ENCODE results near the gene ANGPT4.

Gene ANGPT4

GRCh38 chr20:844473-845225 lies 71.5 kb downstream of the ANGPT4 start:
- no peaks in the 10 kb centered on the region for H3K4me1 ChIP-seq (ENCODE audit: low read length)
- 0 out of 2 replicates have a peak, but pooled peaks cover 18% of the 10 kb centered on the region for H4K20me1 ChIP-seq (ENCODE audit: insufficient read depth, low read length)
- TF ChIP-seq, protein P1, sequence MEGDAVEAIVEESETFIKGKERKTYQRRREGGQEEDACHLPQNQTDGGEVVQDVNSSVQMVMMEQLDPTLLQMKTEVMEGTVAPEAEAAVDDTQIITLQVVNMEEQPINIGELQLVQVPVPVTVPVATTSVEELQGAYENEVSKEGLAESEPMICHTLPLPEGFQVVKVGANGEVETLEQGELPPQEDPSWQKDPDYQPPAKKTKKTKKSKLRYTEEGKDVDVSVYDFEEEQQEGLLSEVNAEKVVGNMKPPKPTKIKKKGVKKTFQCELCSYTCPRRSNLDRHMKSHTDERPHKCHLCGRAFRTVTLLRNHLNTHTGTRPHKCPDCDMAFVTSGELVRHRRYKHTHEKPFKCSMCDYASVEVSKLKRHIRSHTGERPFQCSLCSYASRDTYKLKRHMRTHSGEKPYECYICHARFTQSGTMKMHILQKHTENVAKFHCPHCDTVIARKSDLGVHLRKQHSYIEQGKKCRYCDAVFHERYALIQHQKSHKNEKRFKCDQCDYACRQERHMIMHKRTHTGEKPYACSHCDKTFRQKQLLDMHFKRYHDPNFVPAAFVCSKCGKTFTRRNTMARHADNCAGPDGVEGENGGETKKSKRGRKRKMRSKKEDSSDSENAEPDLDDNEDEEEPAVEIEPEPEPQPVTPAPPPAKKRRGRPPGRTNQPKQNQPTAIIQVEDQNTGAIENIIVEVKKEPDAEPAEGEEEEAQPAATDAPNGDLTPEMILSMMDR (IDR thresholded peaks at IDR 0.05; ENCODE audit: low read depth, low read length), result no peak
- TF ChIP-seq EZH2phosphoT487 (IDR thresholded peaks at IDR 0.05; ENCODE audit: low read depth), result no peak
- no peak overlapping the region for H2AFZ ChIP-seq (ENCODE audit: low read depth, low read length)
- no peak overlapping the region for H3K9ac ChIP-seq (ENCODE audit: low read length)
- H3K79me2 ChIP-seq (ENCODE audit: low read length), result 0 out of 2 replicates have a peak, but pooled peaks cover 4% of the 10 kb centered on the region
- H3K4me3 ChIP-seq (ENCODE audit: low read length), result no peak overlapping the region
- no peaks in the 10 kb centered on the region for H3K27me3 ChIP-seq (ENCODE audit: low read depth, low read length)
- H3K9me3 ChIP-seq (ENCODE audit: insufficient read depth, low read length), result no peaks in the 10 kb centered on the region
- H3K4me2 ChIP-seq (ENCODE audit: low read length), result no peak overlapping the region
- peaks cover 4% of the 10 kb centered on the region for H3K36me3 ChIP-seq (replicated peaks; ENCODE audit: low read depth, low read length)
- H3K27ac ChIP-seq (ENCODE audit: low read length), result no peak overlapping the region

GRCh38 chr20:843912-844311 lies 72.2 kb downstream of the ANGPT4 start:
- TF ChIP-seq, protein P1 (IDR thresholded peaks at IDR 0.05; ENCODE audit: low read depth, low read length), result no peak
- no peak for TF ChIP-seq EZH2phosphoT487 (IDR thresholded peaks at IDR 0.05; ENCODE audit: low read depth)
- H4K20me1 ChIP-seq (ENCODE audit: insufficient read depth, low read length), result 0 out of 2 replicates have a peak, but pooled peaks cover 18% of the 10 kb centered on the region
- H3K4me2 ChIP-seq (ENCODE audit: low read length), result no peak overlapping the region
- H3K9me3 ChIP-seq (ENCODE audit: insufficient read depth, low read length), result no peaks in the 10 kb centered on the region
- H2AFZ ChIP-seq (ENCODE audit: low read depth, low read length), result no peak overlapping the region
- H3K4me3 ChIP-seq (ENCODE audit: low read length), result no peak overlapping the region
- no peak overlapping the region for H3K9ac ChIP-seq (ENCODE audit: low read length)
- H3K36me3 ChIP-seq (replicated peaks; ENCODE audit: low read depth, low read length), result peaks cover 4% of the 10 kb centered on the region
- H3K27ac ChIP-seq (ENCODE audit: low read length), result no peak overlapping the region
- H3K27me3 ChIP-seq (ENCODE audit: low read depth, low read length), result no peaks in the 10 kb centered on the region
- 0 out of 2 replicates have a peak, but pooled peaks cover 6% of the 10 kb centered on the region for H3K79me2 ChIP-seq (ENCODE audit: low read length)
- no peaks in the 10 kb centered on the region for H3K4me1 ChIP-seq (ENCODE audit: low read length)

DNA sequence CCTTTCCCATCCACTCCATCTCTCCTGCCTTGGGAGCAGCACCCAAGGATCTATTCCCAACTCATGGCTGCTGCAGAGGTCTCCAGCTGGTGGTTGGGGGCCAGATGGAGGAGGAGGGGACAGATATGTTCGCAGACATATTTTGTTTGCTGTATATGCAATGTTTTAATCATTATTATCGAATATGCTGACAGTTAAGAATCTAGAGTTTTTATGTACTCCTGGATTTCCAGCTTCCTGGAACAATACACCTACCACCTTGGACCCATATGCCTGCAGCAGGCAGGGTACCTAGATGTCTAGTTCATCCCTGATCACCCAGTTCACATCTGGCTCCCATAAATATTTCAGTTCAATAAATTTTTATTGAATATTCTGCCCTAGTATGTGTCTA lies 73.6 kb downstream of the ANGPT4 start:
- H3K4me2 ChIP-seq (ENCODE audit: low read length), result no peak overlapping the region
- no peak overlapping the region for H3K4me3 ChIP-seq (ENCODE audit: low read length)
- no peaks in the 10 kb centered on the region for H3K27me3 ChIP-seq (ENCODE audit: low read depth, low read length)
- peaks cover 4% of the 10 kb centered on the region for H3K36me3 ChIP-seq (replicated peaks; ENCODE audit: low read depth, low read length)
- no peak overlapping the region for H3K27ac ChIP-seq (ENCODE audit: low read length)
- H3K9ac ChIP-seq (ENCODE audit: low read length), result no peak overlapping the region
- no peaks in the 10 kb centered on the region for H3K9me3 ChIP-seq (ENCODE audit: insufficient read depth, low read length)
- no peak overlapping the region for H2AFZ ChIP-seq (ENCODE audit: low read depth, low read length)
- peaks cover 12% of the 10 kb centered on the region for H3K79me2 ChIP-seq (ENCODE audit: low read length)
- TF ChIP-seq, protein P1 (IDR thresholded peaks at IDR 0.05; ENCODE audit: low read depth, low read length), result no peak
- TF ChIP-seq EZH2phosphoT487 (IDR thresholded peaks at IDR 0.05; ENCODE audit: low read depth), result no peak
- no peaks in the 10 kb centered on the region for H3K4me1 ChIP-seq (ENCODE audit: low read length)
- peaks cover 19% of the 10 kb centered on the region; the same call in 1 of the 2 replicates for H4K20me1 ChIP-seq (ENCODE audit: insufficient read depth, low read length)

GRCh38 chr20:841568-842546 lies 74.3 kb downstream of the ANGPT4 start:
- Histone ChIP-seq H3K27ac (ENCODE audit: low read length) (no peak overlapping the region), H3K27me3 (ENCODE audit: low read depth, low read length) (no peaks in the 10 kb centered on the region), H4K20me1 (ENCODE audit: insufficient read depth, low read length) (peaks cover 24% of the 10 kb centered on the region; the same call in 1 of the 2 replicates), H3K36me3 (replicated peaks; ENCODE audit: low read depth, low read length) (peaks cover 4% of the 10 kb centered on the region), H3K4me2 (ENCODE audit: low read length) (no peak overlapping the region), H3K79me2 (ENCODE audit: low read length) (peaks cover 18% of the 10 kb centered on the region), H2AFZ (ENCODE audit: low read depth, low read length) (no peak overlapping the region), H3K4me3 (ENCODE audit: low read length) (no peak overlapping the region), H3K9me3 (ENCODE audit: insufficient read depth, low read length) (no peaks in the 10 kb centered on the region), H3K4me1 (ENCODE audit: low read length) (no peaks in the 10 kb centered on the region), H3K9ac (ENCODE audit: low read length) (no peak overlapping the region)
- TF ChIP-seq, protein P1 (IDR thresholded peaks at IDR 0.05; ENCODE audit: low read depth, low read length), result no peak
- no peak for TF ChIP-seq EZH2phosphoT487 (IDR thresholded peaks at IDR 0.05; ENCODE audit: low read depth)
